NCI-H1105 (cell line): ENCODE results near the gene ARL4C.
A peak's percentile ranks its signal among the peaks of the same experiment; 100 is the strongest.
"Not testable (repeated sequence)": the region's sequence is repeated elsewhere in the genome, so short reads cannot be mapped to it uniquely, and the experiment has no call there.

ENCODE experiments used
- DNase-seq: peaks from one replicate; lab custom pipeline; 2025; lab: John Stamatoyannopoulos, UW

ARL4C gene

GRCh38 chr2:234476766-234477165 lies 20.1 kb downstream of the ARL4C start:
- DNase-seq, result no peak

GRCh38 chr2:234474654-234475053 lies 22.2 kb downstream of the ARL4C start:
- no peak for DNase-seq

GRCh38 chr2:234472155-234472554 lies 24.7 kb downstream of the ARL4C start:
- DNase-seq, result no peak

- DNase-seq, result no peak
These were observed 26.9 kb downstream of the ARL4C start for GRCh38 chr2:234469972-234470371.

- no peak for DNase-seq
These were observed 27.5 kb downstream of the ARL4C start for GRCh38 chr2:234469251-234469845.

GRCh38 chr2:234468503-234468902 lies 28.4 kb downstream of the ARL4C start:
- no peak for DNase-seq

- no peak for DNase-seq
These were observed 29.6 kb downstream of the ARL4C start for GRCh38 chr2:234467289-234467688.

GRCh38 chr2:234464291-234464645 lies 32.6 kb downstream of the ARL4C start:
- no peak for DNase-seq

GRCh38 chr2:234463626-234464290 lies 33.1 kb downstream of the ARL4C start:
- peak; percentile 82 for DNase-seq

- DNase-seq, result no peak
These were observed 34.5 kb downstream of the ARL4C start for GRCh38 chr2:234462218-234462992.

- DNase-seq, result no peak
These were observed 37.4 kb downstream of the ARL4C start for GRCh38 chr2:234459401-234460009.

- DNase-seq, result no peak
These were observed 38.4 kb downstream of the ARL4C start for GRCh38 chr2:234458466-234458865.

GRCh38 chr2:234457421-234457820 lies 39.5 kb downstream of the ARL4C start:
- DNase-seq, result no peak

- DNase-seq, result not testable (repeated sequence)
These were observed 41.6 kb downstream of the ARL4C start for GRCh38 chr2:234455246-234455645.

GRCh38 chr2:234454433-234454832 lies 42.4 kb downstream of the ARL4C start:
- no peak for DNase-seq

- DNase-seq, result no peak
These were observed 43.7 kb downstream of the ARL4C start for GRCh38 chr2:234453216-234453615.

GRCh38 chr2:234451852-234452625 lies 44.8 kb downstream of the ARL4C start:
- DNase-seq, result no peak

- no peak for DNase-seq
These were observed 45.6 kb downstream of the ARL4C start for GRCh38 chr2:234451242-234451641.

GRCh38 chr2:234450431-234451124 lies 46.3 kb downstream of the ARL4C start:
- DNase-seq, result no peak

- DNase-seq, result no peak
These were observed 48.2 kb downstream of the ARL4C start for GRCh38 chr2:234448506-234449184.

- no peak for DNase-seq
These were observed 48.9 kb downstream of the ARL4C start for GRCh38 chr2:234447963-234448362.
